NT2/D1 (cell line): ENCODE data around the gene GAK.

Experiments used
- SUZ12 ChIP-seq: IDR thresholded peaks from 2 replicates; pipeline ENCODE4 v1.6.1; 2011; ENCODE audit not compliant: insufficient read length, insufficient read depth; ENCODE audit errors: extremely low read depth
- YY1 ChIP-seq: IDR thresholded peaks from 2 replicates; pipeline ENCODE4 v1.6.1; 2011; ENCODE audit not compliant: insufficient read length, insufficient read depth
- ZNF274 ChIP-seq: IDR thresholded peaks from 2 replicates; pipeline ENCODE4 v1.6.1; 2011; ENCODE audit warnings: mild to moderate bottlenecking, low read depth, low read length

GRCh38 chr4:888029-888428 is 44.1 kb downstream of the GAK start:
- no peak for TF ChIP-seq SUZ12
- TF ChIP-seq YY1: no peak
- TF ChIP-seq ZNF274: no peak
